Breast epithelium (tissue), 4 donors: Measurements from ENCODE around the gene TNS1. TPM values are rescaled to one million over a fixed set of nuclear protein-coding genes. Genes with fewer than 3 reads are reported as not detected.

Experiments
- DNase-seq, 2 donors: peaks; one replicate each; pipeline ENCODE4 v3.0.0-alpha.2; 2019; ENCODE audit warnings: low spot score in 2 of 2
- H3K27ac ChIP-seq, 2 donors: fragments of 200-600 bp; sonication (generic) in 1 of 2; one replicate each; pipeline ENCODE4 v1.5.1; 2016 to 2019; ENCODE audit warnings: mild to moderate bottlenecking in 1 of 2
- H3K27me3 ChIP-seq, 2 donors: fragments of 200-600 bp; sonication (generic) in 1 of 2; one replicate each; pipeline versions ENCODE4 v1.5.1 to v1.6.0; 2017 to 2019; ENCODE audit warnings: control low read depth in 1 of 2, mild to moderate bottlenecking in 1 of 2
- H3K36me3 ChIP-seq: fragments of 200-600 bp; one replicate; pipeline ENCODE4 v1.5.1; 2019
- H3K4me1 ChIP-seq, 2 donors: fragments of 200-600 bp; sonication (generic); one replicate each; pipeline ENCODE4 v1.5.1; 2016 to 2019; ENCODE audit warnings: control low read depth in 1 of 2
- H3K4me3 ChIP-seq, 3 donors: fragments of 200-600 bp; sonication (generic); 1 replicate in 2 of 3; 2 replicates in 1 of 3; pipeline ENCODE4 v1.5.1; 2016 to 2019; ENCODE audit warnings: mild to moderate bottlenecking in 3 of 3, moderate library complexity in 2 of 3
- H3K9me3 ChIP-seq, 2 donors: fragments of 200-600 bp; sonication (generic) in 1 of 2; one replicate each; pipeline ENCODE4 v1.5.1; 2016 to 2019; ENCODE audit warnings: control low read depth in 1 of 2
- CTCF ChIP-seq, 3 donors: fragments of 450-650 bp; IDR thresholded peaks; one replicate each; pipeline ENCODE4 v1.5.1; 2016 to 2017; ENCODE audit warnings: antibody characterized with exemption in 3 of 3, mild to moderate bottlenecking in 3 of 3, moderate library complexity in 3 of 3
- POLR2A ChIP-seq: fragments of 450-650 bp; IDR thresholded peaks from one replicate; pipeline ENCODE4 v1.6.1; 2016; ENCODE audit warnings: antibody characterized with exemption, mild to moderate bottlenecking, moderate library complexity
- POLR2AphosphoS5 ChIP-seq, 3 donors: sonication (generic); formaldehyde crosslinking; IDR thresholded peaks; one replicate each; pipeline ENCODE4 v1.6.1; 2017; ENCODE audit warnings: antibody characterized with exemption in 3 of 3
- intact Hi-C: fragments of 100-400 bp; cut with DNase I; formaldehyde crosslinking; loops from one replicate; pipeline ENCODE4 v1.15.1; 2023; ENCODE audit warnings: low total_unique reads
- total RNA-seq, 3 donors: library from RNA; depleted of rRNA; stranded (reverse); fragments of >200 nt; gene quantifications; one replicate each; pipeline ENCODE4 v1.1.0, GENCODE V29; 2016

TNS1 gene
- total RNA-seq, 3 donors from 2014 or later = 141 to 577 (median 154) TPM

- peaks cover 0 to 14% of the 10 kb centered on the region in 2 donors for H3K4me1 ChIP-seq
- intact Hi-C loops = loop anchor here (1.0 kb wide), 1 partner anchor 30 kb away; no protein-coding TSS in a partner anchor
- H3K27ac ChIP-seq = peak overlapping the region; percentile 17 to 50
Observed at GRCh38 chr2:217833439-217833838, 169.4 kb downstream of the TNS1 start.

DNA sequence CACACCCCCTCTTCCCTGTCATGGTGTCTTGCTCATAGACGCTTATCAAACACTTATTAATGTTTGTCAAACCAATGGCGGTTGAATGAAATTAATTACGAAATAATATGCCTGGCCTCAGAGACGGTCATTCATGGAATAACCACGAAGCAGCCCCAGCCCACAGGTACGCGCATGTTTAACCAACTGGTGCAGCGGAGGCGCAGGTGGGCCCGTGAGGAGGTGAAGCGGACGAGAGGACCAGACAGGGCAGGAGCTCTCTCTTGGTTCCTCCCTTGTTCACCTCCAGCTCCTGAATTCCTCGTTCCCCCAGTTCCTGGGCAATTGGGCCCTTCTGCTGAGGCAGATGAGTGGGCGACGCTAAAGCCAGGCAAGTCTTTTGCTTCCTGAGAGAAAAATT, 169.8 kb downstream of the TNS1 start:
- H3K27ac ChIP-seq = peak overlapping the region; percentile 17 to 50
- no peaks in the 10 kb centered on the region for H3K36me3 ChIP-seq
- TF ChIP-seq POLR2AphosphoS5 (IDR thresholded peaks at IDR 0.05) (no peak), POLR2A (no peak), CTCF (IDR thresholded peaks at IDR 0.05) (no peak)
- no peak for DNase-seq
- no peaks in the 10 kb centered on the region for H3K9me3 ChIP-seq
- no peaks in the 10 kb centered on the region for H3K27me3 ChIP-seq
- no peak overlapping the region for H3K4me3 ChIP-seq
- H3K4me1 ChIP-seq = peaks cover 0 to 14% of the 10 kb centered on the region in 2 donors
- intact Hi-C loops = loop anchor here (1.0 kb wide), 1 partner anchor 30 kb away; no protein-coding TSS in a partner anchor

More at GRCh38 chr2:217833439-217833838, 169.4 kb downstream of the TNS1 start:
- no peak for TF ChIP-seq POLR2A
- no peak for TF ChIP-seq CTCF (IDR thresholded peaks at IDR 0.05)
- no peak for TF ChIP-seq POLR2AphosphoS5 (IDR thresholded peaks at IDR 0.05)
- no peak for DNase-seq
- H3K9me3 ChIP-seq = no peaks in the 10 kb centered on the region
- H3K36me3 ChIP-seq = no peaks in the 10 kb centered on the region
- no peaks in the 10 kb centered on the region for H3K27me3 ChIP-seq
- no peak overlapping the region for H3K4me3 ChIP-seq

- no peaks in the 10 kb centered on the region for H3K9me3 ChIP-seq
- no peak for TF ChIP-seq POLR2AphosphoS5 (IDR thresholded peaks at IDR 0.05)
- no peak for TF ChIP-seq POLR2A
- no peak for TF ChIP-seq CTCF (IDR thresholded peaks at IDR 0.05)
- no peaks in the 10 kb centered on the region for H3K27me3 ChIP-seq
- no peaks in the 10 kb centered on the region for H3K36me3 ChIP-seq
- H3K4me1 ChIP-seq = peaks cover 9% of the 10 kb centered on the region in 2 donors
- H3K4me3 ChIP-seq = no peak overlapping the region
- no peak for DNase-seq
- intact Hi-C loops = no loop called here
- H3K27ac ChIP-seq = peak overlapping the region; percentile 29 to 65
Observed at GRCh38 chr2:217832115-217832514, 170.7 kb downstream of the TNS1 start.

DNA sequence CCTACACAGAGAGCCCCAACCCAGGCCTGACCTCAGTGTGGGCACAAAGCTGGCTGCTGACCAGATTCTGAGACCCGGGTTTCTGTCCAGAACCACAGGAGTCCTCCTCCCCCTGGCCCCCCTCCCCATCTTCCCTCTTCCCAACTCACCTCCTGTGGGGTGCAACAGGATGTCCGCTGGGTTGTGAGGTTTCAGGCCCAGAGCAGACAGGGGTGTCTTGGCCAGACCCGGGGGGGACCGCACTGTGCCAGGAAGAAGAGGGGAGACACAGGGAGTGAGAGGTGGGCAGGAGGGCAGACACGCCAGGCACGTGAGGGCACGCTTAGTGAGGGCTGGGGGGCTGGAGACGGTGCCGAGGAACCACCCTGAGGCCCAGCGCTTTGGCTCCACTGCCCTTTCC, 171.5 kb downstream of the TNS1 start:
- intact Hi-C loops = no loop called here
- no peaks in the 10 kb centered on the region for H3K36me3 ChIP-seq

DNA sequence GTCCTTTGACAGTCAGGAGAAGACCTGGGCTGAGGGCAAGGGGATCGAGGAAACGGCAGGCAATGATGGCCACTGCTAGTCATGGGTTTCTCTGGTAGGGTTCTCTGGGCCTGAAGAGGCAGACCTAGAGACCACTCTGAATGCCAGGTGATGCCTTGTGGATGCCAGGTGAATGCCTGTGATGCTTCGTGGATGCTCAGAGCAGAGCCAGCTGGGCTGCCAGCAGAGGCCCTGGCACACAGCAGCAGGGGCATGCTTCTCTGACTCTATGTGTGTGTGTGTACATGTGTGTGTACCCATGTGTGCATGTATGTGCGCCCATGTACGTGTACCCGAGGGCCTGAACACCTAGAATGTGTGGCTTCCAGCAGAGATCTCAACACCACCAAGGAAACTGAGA, 172.0 kb downstream of the TNS1 start:
- no peaks in the 10 kb centered on the region for H3K27me3 ChIP-seq
- H3K27ac ChIP-seq = peak overlapping the region; percentile 12 to 65
- H3K9me3 ChIP-seq = no peaks in the 10 kb centered on the region
- no peak for TF ChIP-seq CTCF (IDR thresholded peaks at IDR 0.05)
- TF ChIP-seq POLR2AphosphoS5 (IDR thresholded peaks at IDR 0.05) = no peak
- no peak for TF ChIP-seq POLR2A
- DNase-seq = no peak
- no peaks in the 10 kb centered on the region for H3K36me3 ChIP-seq
- intact Hi-C loops = no loop called here
- no peak overlapping the region for H3K4me3 ChIP-seq
- peaks cover 9 to 11% of the 10 kb centered on the region in 2 donors for H3K4me1 ChIP-seq

More for the DNA sequence above, 171.5 kb downstream of the TNS1 start:
- H3K9me3 ChIP-seq = no peaks in the 10 kb centered on the region
- H3K4me3 ChIP-seq = no peak overlapping the region
- peak overlapping the region; percentile 12 to 65 for H3K27ac ChIP-seq
- no peaks in the 10 kb centered on the region for H3K27me3 ChIP-seq
- peaks cover 9 to 11% of the 10 kb centered on the region in 2 donors for H3K4me1 ChIP-seq
- DNase-seq = no peak
- TF ChIP-seq CTCF (IDR thresholded peaks at IDR 0.05) = no peak
- no peak for TF ChIP-seq POLR2A
- no peak for TF ChIP-seq POLR2AphosphoS5 (IDR thresholded peaks at IDR 0.05)
